DND-41 (cell line): ENCODE results near the gene MRGPRX2.

Experiments used
- ATAC-seq: fragments of 200-7000 bp; cut with Tn5 transposase; 3 replicates; pipeline ENCODE4 v1.9.1; 2021; ENCODE audit warnings: low read depth; ENCODE audit not compliant: insufficient read depth
- DNase-seq: peaks from one replicate; pipeline ENCODE4 v3.0.0-alpha.2; 2020
- H2AFZ ChIP-seq: 2 replicates; pipeline ENCODE4 v1.6.0; 2012; ENCODE audit warnings: low read depth, low read length
- H3K27ac ChIP-seq: 2 replicates; pipeline ENCODE4 v1.5.1; 2012; ENCODE audit warnings: low read length, inconsistent platforms
- H3K27me3 ChIP-seq: fragments of 200-600 bp; sonication (generic); 2 replicates; pipeline ENCODE4 v1.6.0; 2012; ENCODE audit warnings: low read length, mild to moderate bottlenecking, inconsistent platforms; ENCODE audit not compliant: insufficient read depth, poor library complexity
- H3K36me3 ChIP-seq: 2 replicates; pipeline ENCODE4 v1.5.1; 2012; ENCODE audit warnings: low read length, inconsistent platforms; ENCODE audit not compliant: insufficient read depth
- H3K4me1 ChIP-seq: 2 replicates; pipeline ENCODE4 v1.5.1; 2012; ENCODE audit warnings: mild to moderate bottlenecking, low read length; ENCODE audit not compliant: insufficient read depth
- H3K4me2 ChIP-seq: 2 replicates; pipeline ENCODE4 v1.6.0; 2012; ENCODE audit warnings: mild to moderate bottlenecking, moderate library complexity, low read length, inconsistent platforms; ENCODE audit not compliant: insufficient read depth
- H3K4me3 ChIP-seq, 2 experiments: fragments of 200-600 bp in 1 of 2; shearing (Covaris generic) in 1 of 2; 2 replicates each; pipeline ENCODE4 v1.5.1; 2012 to 2016; ENCODE audit warnings: inconsistent platforms in 2 of 2, low read length in 2 of 2, mild to moderate bottlenecking in 2 of 2, low read depth in 1 of 2, moderate library complexity in 1 of 2
- H3K79me2 ChIP-seq: 2 replicates; pipeline ENCODE4 v1.6.0; 2012; ENCODE audit warnings: low read length, inconsistent platforms; ENCODE audit not compliant: insufficient read depth
- H3K9ac ChIP-seq: 2 replicates; pipeline ENCODE4 v1.6.0; 2012; ENCODE audit warnings: low read depth, mild to moderate bottlenecking, inconsistent platforms, low read length, moderate library complexity
- H3K9me3 ChIP-seq: 2 replicates; pipeline ENCODE4 v1.5.1; 2012; ENCODE audit warnings: low read length, moderate library complexity, mild to moderate bottlenecking, inconsistent platforms; ENCODE audit not compliant: insufficient read depth, severe bottlenecking
- H4K20me1 ChIP-seq: 2 replicates; pipeline ENCODE4 v1.6.0; 2012; ENCODE audit warnings: low read length; ENCODE audit not compliant: insufficient read depth
- EZH2 ChIP-seq: IDR thresholded peaks from 3 replicates; pipeline ENCODE4 v1.6.1; 2012; ENCODE audit warnings: borderline replicate concordance, low read depth, mild to moderate bottlenecking, moderate library complexity, low read length, inconsistent platforms; ENCODE audit not compliant: severe bottlenecking
- TF ChIP-seq, protein P1 (sequence below): IDR thresholded peaks from 2 replicates; pipeline ENCODE4 v1.5.1; 2012; ENCODE audit warnings: borderline replicate concordance, low read length, moderate library complexity, mild to moderate bottlenecking; ENCODE audit not compliant: poor library complexity, severe bottlenecking; ENCODE audit errors: extremely low read depth

MRGPRX2 gene

DNA sequence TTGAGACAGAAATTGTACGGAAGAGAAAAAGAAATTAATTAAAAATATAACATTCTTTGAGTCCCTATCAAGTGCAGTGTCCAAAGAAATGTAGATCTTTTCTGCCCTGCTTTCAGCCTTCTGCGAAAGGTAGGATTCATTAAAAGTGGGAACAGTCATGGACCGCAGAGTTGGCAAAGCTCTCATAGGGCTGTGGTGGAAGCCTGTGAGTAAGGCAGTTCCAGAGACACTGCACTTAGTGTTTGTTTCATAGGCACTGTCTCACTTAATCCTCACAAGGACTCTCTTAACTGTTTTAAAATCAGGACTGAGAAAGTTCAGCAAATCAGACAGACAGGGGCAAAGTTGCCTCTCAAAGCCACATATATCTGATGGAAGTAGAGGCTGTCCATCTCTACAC lies 5.5 kb downstream of the MRGPRX2 start:
- no peak for ATAC-seq
- H3K9me3 ChIP-seq, result no peaks in the 10 kb centered on the region
- no peaks in the 10 kb centered on the region for H3K79me2 ChIP-seq
- TF ChIP-seq, protein P1, sequence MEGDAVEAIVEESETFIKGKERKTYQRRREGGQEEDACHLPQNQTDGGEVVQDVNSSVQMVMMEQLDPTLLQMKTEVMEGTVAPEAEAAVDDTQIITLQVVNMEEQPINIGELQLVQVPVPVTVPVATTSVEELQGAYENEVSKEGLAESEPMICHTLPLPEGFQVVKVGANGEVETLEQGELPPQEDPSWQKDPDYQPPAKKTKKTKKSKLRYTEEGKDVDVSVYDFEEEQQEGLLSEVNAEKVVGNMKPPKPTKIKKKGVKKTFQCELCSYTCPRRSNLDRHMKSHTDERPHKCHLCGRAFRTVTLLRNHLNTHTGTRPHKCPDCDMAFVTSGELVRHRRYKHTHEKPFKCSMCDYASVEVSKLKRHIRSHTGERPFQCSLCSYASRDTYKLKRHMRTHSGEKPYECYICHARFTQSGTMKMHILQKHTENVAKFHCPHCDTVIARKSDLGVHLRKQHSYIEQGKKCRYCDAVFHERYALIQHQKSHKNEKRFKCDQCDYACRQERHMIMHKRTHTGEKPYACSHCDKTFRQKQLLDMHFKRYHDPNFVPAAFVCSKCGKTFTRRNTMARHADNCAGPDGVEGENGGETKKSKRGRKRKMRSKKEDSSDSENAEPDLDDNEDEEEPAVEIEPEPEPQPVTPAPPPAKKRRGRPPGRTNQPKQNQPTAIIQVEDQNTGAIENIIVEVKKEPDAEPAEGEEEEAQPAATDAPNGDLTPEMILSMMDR, result no peak
- TF ChIP-seq EZH2, result no peak
- H3K4me2 ChIP-seq, result no peak overlapping the region
- H2AFZ ChIP-seq, result no peak overlapping the region
- no peak for DNase-seq
- no peaks in the 10 kb centered on the region for H3K4me1 ChIP-seq
- H3K27me3 ChIP-seq, result peaks cover 19% of the 10 kb centered on the region
- H3K36me3 ChIP-seq, result no peaks in the 10 kb centered on the region
- no peak overlapping the region for H3K9ac ChIP-seq
- H4K20me1 ChIP-seq, result no peaks in the 10 kb centered on the region
- no peak overlapping the region for H3K27ac ChIP-seq
- H3K4me3 ChIP-seq, result no peak overlapping the region

DNA sequence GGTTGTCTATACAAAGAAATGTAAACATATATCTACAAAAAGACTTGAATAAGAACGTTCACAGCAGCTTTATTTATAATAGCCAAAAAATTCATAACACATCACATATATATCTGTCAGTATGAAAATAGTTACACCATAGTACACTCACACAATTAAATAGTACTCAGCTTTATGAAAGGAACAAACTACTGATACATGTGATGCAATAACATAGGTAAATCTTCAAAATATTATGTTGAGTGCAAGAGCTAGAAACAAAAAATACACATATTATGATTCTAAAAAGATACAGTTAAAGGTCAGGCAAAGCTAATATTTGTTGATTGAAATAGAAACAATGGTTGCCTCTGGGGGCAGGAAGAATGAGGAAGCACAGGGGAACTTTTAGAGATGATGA lies 6.6 kb downstream of the MRGPRX2 start:
- Histone ChIP-seq H3K9me3 (no peaks in the 10 kb centered on the region), H3K4me1 (no peaks in the 10 kb centered on the region), H3K4me3 (no peak overlapping the region), H3K79me2 (no peaks in the 10 kb centered on the region), H4K20me1 (no peaks in the 10 kb centered on the region), H3K27me3 (peaks cover 9% of the 10 kb centered on the region), H3K27ac (no peak overlapping the region), H2AFZ (no peak overlapping the region), H3K36me3 (no peaks in the 10 kb centered on the region), H3K4me2 (no peak overlapping the region), H3K9ac (no peak overlapping the region)
- no peak for ATAC-seq
- TF ChIP-seq, protein P1, result no peak
- TF ChIP-seq EZH2, result no peak
- DNase-seq, result no peak

DNA sequence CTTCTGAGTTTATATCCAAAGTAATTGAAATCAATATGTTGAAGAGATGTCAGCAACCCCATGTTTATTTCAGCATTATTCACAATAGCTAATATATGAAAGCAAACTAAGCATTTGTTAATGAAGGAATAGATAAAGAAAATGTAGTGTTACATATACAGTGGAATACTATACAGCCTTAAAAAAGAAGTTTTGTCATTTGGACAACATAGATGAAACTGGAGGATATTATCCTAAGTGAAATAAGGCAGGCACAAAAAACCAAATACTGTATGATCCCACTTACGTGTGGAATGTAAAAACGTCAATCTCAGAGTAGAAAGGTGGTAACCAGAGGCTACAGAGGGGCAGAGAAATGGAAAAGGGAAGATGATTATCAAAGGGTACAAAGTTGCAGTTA lies 10.2 kb downstream of the MRGPRX2 start:
- no peaks in the 10 kb centered on the region for H3K36me3 ChIP-seq
- no peak overlapping the region for H3K27ac ChIP-seq
- no peaks in the 10 kb centered on the region for H3K79me2 ChIP-seq
- no peaks in the 10 kb centered on the region for H3K4me1 ChIP-seq
- no peak overlapping the region for H3K9ac ChIP-seq
- no peak for ATAC-seq
- no peaks in the 10 kb centered on the region for H4K20me1 ChIP-seq
- no peak for DNase-seq
- H3K4me2 ChIP-seq, result no peak overlapping the region
- H3K9me3 ChIP-seq, result no peaks in the 10 kb centered on the region
- no peak overlapping the region for H3K4me3 ChIP-seq
- H3K27me3 ChIP-seq, result no peaks in the 10 kb centered on the region
- no peak overlapping the region for H2AFZ ChIP-seq
- no peak for TF ChIP-seq EZH2
- TF ChIP-seq, protein P1, result no peak

DNA sequence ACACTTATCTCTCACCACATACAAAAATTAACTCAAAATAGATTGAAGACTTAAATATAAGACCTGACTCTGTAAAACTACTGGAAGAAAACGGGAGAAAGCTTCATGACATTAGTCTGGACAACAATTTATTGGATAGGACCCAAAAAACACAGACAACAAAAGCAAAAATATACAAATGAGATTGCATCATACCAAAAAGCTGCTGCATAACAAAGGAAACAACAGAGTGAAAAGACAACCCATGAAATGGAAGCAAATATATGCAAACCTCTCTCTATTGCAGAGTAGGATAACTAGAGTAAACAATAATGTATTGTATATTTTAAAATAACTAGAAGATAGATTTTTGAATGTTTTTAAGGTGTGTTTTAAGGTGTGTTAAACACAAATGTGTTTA lies 11.2 kb downstream of the MRGPRX2 start:
- H3K4me1 ChIP-seq, result no peaks in the 10 kb centered on the region
- H3K4me2 ChIP-seq, result no peak overlapping the region
- H3K4me3 ChIP-seq, result no peak overlapping the region
- no peak overlapping the region for H3K27ac ChIP-seq
- TF ChIP-seq EZH2, result no peak
- TF ChIP-seq, protein P1, result no peak
- H4K20me1 ChIP-seq, result no peaks in the 10 kb centered on the region
- no peaks in the 10 kb centered on the region for H3K27me3 ChIP-seq
- DNase-seq, result no peak
- H3K9me3 ChIP-seq, result no peaks in the 10 kb centered on the region
- no peak for ATAC-seq
- H2AFZ ChIP-seq, result no peak overlapping the region
- no peaks in the 10 kb centered on the region for H3K36me3 ChIP-seq
- no peaks in the 10 kb centered on the region for H3K79me2 ChIP-seq
- no peak overlapping the region for H3K9ac ChIP-seq
